Ishikawa (cell line): ENCODE results near the gene PRKCD.

Experiments used
- CEBPB ChIP-seq: IDR thresholded peaks from 2 replicates; pipeline ENCODE4 v1.6.1; 2012
- CREB1 ChIP-seq: IDR thresholded peaks from 2 replicates; pipeline ENCODE4 v1.6.1; 2012; ENCODE audit warnings: low read depth
- EGR1 ChIP-seq: IDR thresholded peaks from 2 replicates; pipeline ENCODE4 v1.6.1; 2012
- EP300 ChIP-seq: IDR thresholded peaks from 2 replicates; pipeline ENCODE4 v1.6.1; 2012; ENCODE audit warnings: borderline replicate concordance
- FOXM1 ChIP-seq: IDR thresholded peaks from 2 replicates; pipeline ENCODE4 v1.6.1; 2012; ENCODE audit warnings: low read depth, borderline replicate concordance
- NFIC ChIP-seq: IDR thresholded peaks from 2 replicates; pipeline ENCODE4 v1.6.1; 2012
- RAD21 ChIP-seq: IDR thresholded peaks from 2 replicates; pipeline ENCODE4 v1.6.1; 2012; ENCODE audit warnings: low read depth
- TAF1 ChIP-seq: IDR thresholded peaks from 2 replicates; pipeline ENCODE4 v1.6.1; 2012; ENCODE audit warnings: low read depth, mild to moderate bottlenecking
- TCF12 ChIP-seq: IDR thresholded peaks from 2 replicates; pipeline ENCODE4 v1.6.1; 2012; ENCODE audit warnings: low read depth
- TEAD4 ChIP-seq: IDR thresholded peaks from 2 replicates; pipeline ENCODE4 v1.6.1; 2012
- YY1 ChIP-seq: IDR thresholded peaks from 2 replicates; pipeline ENCODE4 v1.6.1; 2012; ENCODE audit warnings: low read depth
- ZBTB7A ChIP-seq: IDR thresholded peaks from 2 replicates; pipeline ENCODE4 v1.6.1; 2012; ENCODE audit warnings: low read depth
- TF ChIP-seq, protein P1 (sequence below): IDR thresholded peaks from 2 replicates; pipeline ENCODE4 v1.6.1; 2012
- TF ChIP-seq, protein P2 (sequence below): IDR thresholded peaks from 2 replicates; pipeline ENCODE4 v1.6.1; 2012
- TF ChIP-seq, protein P3 (sequence below): IDR thresholded peaks from 2 replicates; pipeline ENCODE4 v1.6.1; 2012; ENCODE audit warnings: low read depth, mild to moderate bottlenecking

PRKCD gene

DNA sequence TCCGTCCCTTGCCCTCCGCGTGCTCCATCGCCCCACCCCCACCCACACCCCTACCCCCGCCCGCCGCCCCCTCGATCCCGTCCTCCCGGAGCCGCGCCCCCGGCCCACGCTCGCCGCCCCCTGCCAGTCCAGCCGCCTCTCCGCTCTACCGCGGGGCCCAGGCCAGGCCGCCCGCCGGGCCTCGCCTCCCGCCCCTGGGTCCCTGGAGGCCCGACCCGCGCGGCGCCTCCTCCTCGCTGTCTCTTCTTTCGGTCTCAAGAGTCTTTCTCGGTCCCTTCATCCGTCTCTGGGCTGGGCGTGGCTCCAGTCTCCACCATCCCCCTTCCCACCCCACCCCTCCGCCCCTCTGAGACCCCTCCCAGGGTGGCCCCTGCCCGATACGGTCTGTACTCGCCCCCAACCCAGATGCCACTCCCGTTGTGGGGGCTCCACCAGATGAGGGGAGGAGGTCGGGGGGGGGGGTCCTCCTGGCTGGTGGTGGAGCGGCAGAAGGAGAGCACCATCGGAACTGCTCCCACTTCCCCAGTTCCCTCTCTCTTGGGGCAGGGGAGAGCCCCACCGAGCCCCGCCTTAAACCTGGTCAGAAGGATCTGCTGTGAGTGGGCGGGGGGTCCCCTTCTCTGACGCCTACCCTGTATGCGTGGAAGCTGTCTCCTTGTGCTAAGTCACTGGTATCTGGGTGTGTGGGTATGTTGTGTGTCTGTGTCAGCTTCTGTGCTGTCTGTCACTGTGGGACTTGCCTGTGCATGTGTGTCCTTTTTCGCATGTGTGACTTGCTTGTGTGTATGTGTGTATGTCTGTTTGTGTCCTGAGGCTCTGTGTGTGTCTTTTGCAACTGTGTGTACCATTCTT is 1.0 kb downstream of the PRKCD start:
- TF ChIP-seq, protein P1, sequence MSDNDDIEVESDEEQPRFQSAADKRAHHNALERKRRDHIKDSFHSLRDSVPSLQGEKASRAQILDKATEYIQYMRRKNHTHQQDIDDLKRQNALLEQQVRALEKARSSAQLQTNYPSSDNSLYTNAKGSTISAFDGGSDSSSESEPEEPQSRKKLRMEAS = no peak
- TF ChIP-seq, protein P2, sequence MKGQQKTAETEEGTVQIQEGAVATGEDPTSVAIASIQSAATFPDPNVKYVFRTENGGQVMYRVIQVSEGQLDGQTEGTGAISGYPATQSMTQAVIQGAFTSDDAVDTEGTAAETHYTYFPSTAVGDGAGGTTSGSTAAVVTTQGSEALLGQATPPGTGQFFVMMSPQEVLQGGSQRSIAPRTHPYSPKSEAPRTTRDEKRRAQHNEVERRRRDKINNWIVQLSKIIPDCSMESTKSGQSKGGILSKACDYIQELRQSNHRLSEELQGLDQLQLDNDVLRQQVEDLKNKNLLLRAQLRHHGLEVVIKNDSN = no peak
- TF ChIP-seq FOXM1 (no peak), CEBPB (no peak), TAF1 (no peak), ZBTB7A (no peak; the same call in 1 of the 2 replicates), EP300 (no peak), TCF12 (no peak)

DNA sequence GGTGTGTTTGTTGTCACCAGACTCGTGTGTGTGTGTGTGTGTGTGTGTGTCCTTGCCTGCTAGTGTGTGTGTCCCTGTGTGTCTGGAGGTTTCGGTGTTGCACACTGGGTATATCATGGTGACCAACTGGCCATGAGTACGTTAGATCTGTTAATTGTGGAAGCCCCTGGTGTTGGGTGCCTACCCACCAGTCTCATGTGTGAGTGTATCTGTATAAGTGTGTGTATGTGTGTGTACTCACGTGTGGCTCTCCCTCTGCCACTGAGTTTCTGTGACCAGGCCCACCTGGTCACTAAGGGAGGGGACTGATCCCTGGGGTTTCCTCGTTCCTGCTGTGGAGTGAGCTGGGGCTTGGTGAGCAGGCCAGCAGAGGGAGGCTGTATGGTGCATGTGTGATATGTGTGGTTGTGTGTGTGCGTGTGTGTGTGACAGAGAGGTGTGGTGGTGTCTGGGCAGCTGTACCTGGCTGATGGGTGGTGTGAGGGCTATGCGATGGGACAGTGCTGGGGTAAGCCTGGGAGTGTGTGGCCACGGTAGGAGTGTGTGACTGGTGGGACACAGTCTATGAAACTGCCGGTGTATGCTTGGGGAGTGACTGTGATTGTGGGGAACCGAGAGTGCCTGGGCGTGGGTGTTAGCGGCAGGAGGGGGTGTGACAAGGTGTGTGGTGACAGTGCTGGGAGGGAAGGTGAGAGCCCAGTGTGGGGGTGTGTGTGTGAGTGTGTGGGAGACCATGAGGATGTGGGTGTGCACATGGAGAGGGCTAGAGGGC is 1.8 kb downstream of the PRKCD start:
- TF ChIP-seq TCF12 (no peak), FOXM1 (no peak), NFIC (no peak), TEAD4 (no peak), CEBPB (no peak), RAD21 (no peak), YY1 (no peak), CREB1 (no peak), EP300 (no peak), EGR1 (no peak), ZBTB7A (no peak), TAF1 (no peak)
- TF ChIP-seq, protein P1 = no peak
- TF ChIP-seq, protein P2 = no peak
- TF ChIP-seq, protein P3, sequence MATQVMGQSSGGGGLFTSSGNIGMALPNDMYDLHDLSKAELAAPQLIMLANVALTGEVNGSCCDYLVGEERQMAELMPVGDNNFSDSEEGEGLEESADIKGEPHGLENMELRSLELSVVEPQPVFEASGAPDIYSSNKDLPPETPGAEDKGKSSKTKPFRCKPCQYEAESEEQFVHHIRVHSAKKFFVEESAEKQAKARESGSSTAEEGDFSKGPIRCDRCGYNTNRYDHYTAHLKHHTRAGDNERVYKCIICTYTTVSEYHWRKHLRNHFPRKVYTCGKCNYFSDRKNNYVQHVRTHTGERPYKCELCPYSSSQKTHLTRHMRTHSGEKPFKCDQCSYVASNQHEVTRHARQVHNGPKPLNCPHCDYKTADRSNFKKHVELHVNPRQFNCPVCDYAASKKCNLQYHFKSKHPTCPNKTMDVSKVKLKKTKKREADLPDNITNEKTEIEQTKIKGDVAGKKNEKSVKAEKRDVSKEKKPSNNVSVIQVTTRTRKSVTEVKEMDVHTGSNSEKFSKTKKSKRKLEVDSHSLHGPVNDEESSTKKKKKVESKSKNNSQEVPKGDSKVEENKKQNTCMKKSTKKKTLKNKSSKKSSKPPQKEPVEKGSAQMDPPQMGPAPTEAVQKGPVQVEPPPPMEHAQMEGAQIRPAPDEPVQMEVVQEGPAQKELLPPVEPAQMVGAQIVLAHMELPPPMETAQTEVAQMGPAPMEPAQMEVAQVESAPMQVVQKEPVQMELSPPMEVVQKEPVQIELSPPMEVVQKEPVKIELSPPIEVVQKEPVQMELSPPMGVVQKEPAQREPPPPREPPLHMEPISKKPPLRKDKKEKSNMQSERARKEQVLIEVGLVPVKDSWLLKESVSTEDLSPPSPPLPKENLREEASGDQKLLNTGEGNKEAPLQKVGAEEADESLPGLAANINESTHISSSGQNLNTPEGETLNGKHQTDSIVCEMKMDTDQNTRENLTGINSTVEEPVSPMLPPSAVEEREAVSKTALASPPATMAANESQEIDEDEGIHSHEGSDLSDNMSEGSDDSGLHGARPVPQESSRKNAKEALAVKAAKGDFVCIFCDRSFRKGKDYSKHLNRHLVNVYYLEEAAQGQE = no peak

DNA sequence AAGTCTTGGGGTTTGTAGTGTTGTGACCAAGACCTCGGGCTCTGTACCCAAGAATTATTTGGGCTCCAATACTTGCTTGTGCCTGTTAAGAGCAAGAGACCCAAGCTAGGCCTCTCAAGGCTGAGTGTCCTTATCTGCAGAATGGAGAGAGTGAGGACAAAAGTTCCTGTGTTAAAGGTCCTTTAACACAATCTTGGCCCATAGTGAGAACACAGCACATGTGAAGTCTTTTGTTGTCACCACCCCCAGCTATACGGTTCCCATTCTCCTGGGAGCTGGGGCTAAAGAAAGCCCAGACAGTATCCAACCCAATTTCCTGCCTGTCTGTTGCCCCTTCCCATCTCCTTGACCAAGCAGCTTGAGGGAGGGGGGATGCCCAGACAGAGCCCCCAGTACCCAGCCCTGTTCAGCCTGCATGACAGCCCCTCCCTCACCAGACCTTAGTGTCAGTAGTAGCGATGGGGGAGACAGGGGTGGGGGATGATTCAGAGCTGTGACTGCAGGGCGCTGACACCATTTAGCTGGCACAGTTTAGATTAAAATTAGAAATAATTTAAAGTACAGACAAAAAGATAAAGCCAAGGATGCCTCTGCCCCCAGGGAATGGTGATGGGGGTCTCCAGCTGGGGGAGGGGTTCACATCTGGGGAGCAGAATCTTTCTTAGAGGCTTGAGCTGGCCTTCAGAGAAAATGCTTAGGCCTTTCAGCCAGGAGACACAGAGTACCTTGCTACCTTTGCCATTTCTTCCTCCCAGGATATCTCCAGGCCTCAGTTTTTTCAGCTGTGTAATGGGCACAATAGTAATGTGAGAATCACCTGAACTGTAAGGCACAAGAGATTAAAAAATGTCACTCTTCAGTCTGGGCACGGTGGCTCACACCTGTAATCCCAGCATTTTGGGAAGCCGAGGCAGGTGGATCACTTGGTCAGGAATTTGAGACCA is 2.7 kb downstream of the PRKCD start:
- no peak for TF ChIP-seq EGR1

DNA sequence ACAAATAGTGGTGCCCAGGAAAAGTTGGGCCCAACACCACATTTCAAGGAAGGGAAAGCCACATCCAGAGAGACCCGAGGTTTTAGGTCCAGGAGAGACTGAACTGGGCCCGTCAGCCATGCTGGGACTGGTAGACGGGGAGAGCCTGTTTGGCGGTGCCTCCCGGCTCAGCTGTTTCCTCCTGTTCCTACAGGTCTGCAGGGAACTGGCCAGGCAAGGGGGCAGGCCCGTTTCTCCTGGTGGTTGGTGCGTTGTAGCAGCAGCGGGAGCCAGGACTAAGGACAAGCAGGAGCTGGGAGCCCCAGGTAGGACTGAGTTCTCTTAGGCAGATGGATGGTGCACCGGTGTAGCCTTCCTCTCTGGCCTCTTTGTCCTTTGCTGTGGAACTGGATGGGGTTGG is 3.9 kb downstream of the PRKCD start:
- TF ChIP-seq TEAD4 = no peak
- TF ChIP-seq TCF12 = no peak
- TF ChIP-seq TAF1 = no peak

DNA sequence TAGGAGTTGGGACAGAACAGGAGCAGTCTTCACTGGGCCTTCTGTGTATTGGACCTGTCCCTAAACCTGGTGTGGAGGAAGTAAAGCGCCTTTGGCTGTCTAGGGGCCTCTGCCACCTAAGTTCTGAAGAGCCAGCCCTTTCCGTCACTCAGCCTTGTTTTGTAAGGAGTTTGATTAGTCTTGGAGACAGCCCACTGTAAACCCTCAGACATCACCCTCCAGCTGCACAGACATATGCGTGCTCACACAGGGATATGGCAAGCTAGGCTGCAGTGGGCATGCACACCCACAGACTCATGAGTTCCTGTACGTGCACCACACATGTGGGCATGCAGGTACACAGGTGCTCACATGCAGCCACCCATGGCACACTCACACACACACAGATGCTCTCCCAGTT is 5.2 kb downstream of the PRKCD start:
- TF ChIP-seq TAF1 (no peak), TEAD4 (no peak), CREB1 (no peak)

DNA sequence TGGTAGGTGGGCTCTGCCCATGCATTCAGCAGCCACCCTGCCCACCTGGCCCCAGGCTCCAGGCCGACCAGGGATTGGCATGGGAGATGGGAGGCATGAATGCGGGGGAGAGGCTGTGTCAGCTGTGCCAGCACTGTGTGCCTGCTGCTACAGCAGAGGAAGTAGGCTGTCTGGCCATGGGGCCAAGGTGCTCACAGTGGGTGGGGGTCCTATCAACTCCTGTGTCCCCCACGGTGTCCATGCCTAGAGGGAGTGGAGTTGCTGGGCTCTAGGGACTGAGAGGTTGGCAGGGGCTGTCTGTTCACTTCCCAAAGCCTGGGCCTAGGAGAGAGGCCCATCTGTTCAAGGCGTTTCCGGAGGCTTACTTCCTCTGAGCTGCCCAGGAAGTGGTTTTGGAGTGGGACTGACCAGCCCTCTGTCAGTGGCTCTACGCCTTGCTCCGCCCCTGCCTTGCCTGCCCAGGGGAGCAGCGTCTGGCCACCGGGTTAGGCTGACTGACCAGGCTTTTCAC is 5.8 kb downstream of the PRKCD start:
- TF ChIP-seq EGR1 (no peak), YY1 (no peak), ZBTB7A (no peak), EP300 (no peak)

DNA sequence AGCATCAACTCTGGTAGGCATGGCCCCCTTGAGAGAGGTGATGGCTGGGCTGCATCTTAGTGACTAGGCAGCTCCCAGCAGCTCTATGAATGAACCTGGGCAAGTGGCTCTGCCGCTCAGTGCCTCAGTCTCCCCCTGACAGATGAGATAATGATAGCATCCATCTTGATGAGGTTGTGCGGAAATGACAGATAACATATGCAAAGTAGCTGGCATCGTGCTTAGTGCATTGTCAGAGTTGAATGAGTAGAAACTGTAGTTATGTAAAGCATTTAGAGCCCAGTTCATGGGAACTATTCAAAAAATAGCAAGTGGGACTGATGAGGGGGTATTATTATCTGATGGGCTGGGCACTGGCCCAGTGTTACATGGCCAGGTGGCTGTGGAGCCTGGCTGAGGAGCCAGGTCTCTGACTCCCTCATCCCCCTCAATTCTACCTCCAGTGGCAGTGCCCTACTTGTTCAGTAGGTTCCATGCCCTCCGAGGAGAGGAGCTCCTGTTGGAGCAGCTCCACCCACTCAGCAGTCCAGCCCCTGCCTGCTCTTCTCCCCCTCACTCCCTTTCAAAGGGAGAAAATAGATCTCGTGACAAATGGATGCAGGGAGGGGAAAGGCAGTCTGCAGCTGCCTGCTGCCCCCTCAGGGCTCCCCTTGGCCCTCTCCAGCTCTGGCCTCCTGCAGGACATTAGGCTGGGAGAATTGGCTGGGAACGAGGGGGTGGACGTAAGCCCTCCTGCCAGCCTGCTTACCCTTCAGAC is 6.6 kb downstream of the PRKCD start:
- TF ChIP-seq, protein P3 = no peak
- TF ChIP-seq, protein P2 = no peak
- TF ChIP-seq EGR1 (no peak), FOXM1 (no peak), YY1 (no peak), TEAD4 (no peak), ZBTB7A (no peak), RAD21 (no peak)
